ENCODE results near the gene FRMPD4. TPM values are rescaled to one million over a fixed set of nuclear protein-coding genes. Genes with fewer than 3 reads are reported as not detected.

The FRMPD4 gene
- total RNA-seq, 2 experiments from 2014 or later, result not detected

GRCh38 chrX:12747433-12747832 lies 609.2 kb downstream of the FRMPD4 start:
- no peaks in the 10 kb centered on the region for H3K36me3 Mint-ChIP-seq
- no peak for ATAC-seq (ENCODE audit: low read depth)
- H3K9me3 Mint-ChIP-seq, result no peaks in the 10 kb centered on the region
- no peak overlapping the region for H3K27ac Mint-ChIP-seq
- H3K4me1 Mint-ChIP-seq, result no peaks in the 10 kb centered on the region
- no peaks in the 10 kb centered on the region for H3K27me3 Mint-ChIP-seq
- no peak overlapping the region for H3K4me3 Mint-ChIP-seq
- no peak for DNase-seq
- POLR2A ChIA-PET, result no interaction called here

DNA sequence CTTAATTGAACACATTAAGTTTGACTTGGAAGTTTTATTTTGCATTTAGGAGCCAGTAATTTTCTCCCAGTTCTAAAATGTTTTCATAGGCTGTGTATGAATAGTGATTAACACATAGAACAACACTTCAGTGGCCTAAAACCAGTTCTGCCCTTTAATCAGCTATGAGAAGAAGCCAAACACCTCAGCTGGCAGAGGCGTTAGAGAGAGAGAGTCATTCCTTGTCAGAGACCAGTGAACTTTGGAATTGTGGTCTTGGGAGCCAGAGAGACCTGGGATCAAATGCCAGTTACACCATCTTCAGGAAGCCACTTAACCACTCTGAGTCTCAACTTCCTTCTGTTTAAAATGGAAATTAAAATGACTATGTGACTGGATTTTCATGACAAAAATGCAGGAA lies 613.6 kb downstream of the FRMPD4 start:
- Mint-ChIP-seq H3K27ac (no peak overlapping the region), H3K27me3 (peaks cover 4% of the 10 kb centered on the region), H3K4me3 (no peak overlapping the region), H3K9me3 (no peaks in the 10 kb centered on the region), H3K4me1 (no peaks in the 10 kb centered on the region), H3K36me3 (no peaks in the 10 kb centered on the region)
- POLR2A ChIA-PET, result no interaction called here
- no peak for DNase-seq
- no peak for ATAC-seq (ENCODE audit: low read depth)

GRCh38 chrX:12753366-12753765 lies 615.1 kb downstream of the FRMPD4 start:
- ATAC-seq (ENCODE audit: low read depth) (no peak), DNase-seq (no peak)
- Mint-ChIP-seq H3K27me3 (peaks cover 8% of the 10 kb centered on the region), H3K36me3 (no peaks in the 10 kb centered on the region), H3K4me1 (peaks cover 2% of the 10 kb centered on the region), H3K27ac (no peak overlapping the region), H3K4me3 (no peak overlapping the region), H3K9me3 (no peaks in the 10 kb centered on the region)
- POLR2A ChIA-PET, result no interaction called here

GRCh38 chrX:12758291-12758690 lies 620.0 kb downstream of the FRMPD4 start:
- Mint-ChIP-seq H3K9me3 (no peaks in the 10 kb centered on the region), H3K4me3 (no peak overlapping the region), H3K36me3 (no peaks in the 10 kb centered on the region), H3K4me1 (peaks cover 2% of the 10 kb centered on the region), H3K27ac (no peak overlapping the region), H3K27me3 (peaks cover 12% of the 10 kb centered on the region)
- DNase-seq (no peak), ATAC-seq (ENCODE audit: low read depth) (no peak)
- POLR2A ChIA-PET, result no interaction called here

- no peak for ATAC-seq (ENCODE audit: low read depth)
- Mint-ChIP-seq H3K27ac (no peak overlapping the region), H3K9me3 (no peaks in the 10 kb centered on the region), H3K4me1 (peaks cover 6% of the 10 kb centered on the region), H3K4me3 (no peak overlapping the region), H3K36me3 (no peaks in the 10 kb centered on the region), H3K27me3 (peaks cover 20% of the 10 kb centered on the region)
- DNase-seq, result no peak
- POLR2A ChIA-PET, result no interaction called here
Observed at GRCh38 chrX:12767856-12768255, 629.6 kb downstream of the FRMPD4 start.

- POLR2A ChIA-PET, result no interaction called here
- no peaks in the 10 kb centered on the region for H3K9me3 Mint-ChIP-seq
Observed at GRCh38 chrX:12768491-12768890, 630.2 kb downstream of the FRMPD4 start.

GRCh38 chrX:12770440-12770839 lies 632.2 kb downstream of the FRMPD4 start:
- Mint-ChIP-seq H3K27me3 (peaks cover 19% of the 10 kb centered on the region), H3K4me3 (no peak overlapping the region), H3K27ac (no peak overlapping the region), H3K36me3 (no peaks in the 10 kb centered on the region), H3K4me1 (peaks cover 6% of the 10 kb centered on the region), H3K9me3 (no peaks in the 10 kb centered on the region)
- POLR2A ChIA-PET, result no interaction called here
- DNase-seq (no peak), ATAC-seq (ENCODE audit: low read depth) (no peak)

More at GRCh38 chrX:12768491-12768890, 630.2 kb downstream of the FRMPD4 start:
- Mint-ChIP-seq H3K27me3 (peaks cover 20% of the 10 kb centered on the region), H3K36me3 (no peaks in the 10 kb centered on the region), H3K4me1 (peaks cover 6% of the 10 kb centered on the region), H3K4me3 (no peak overlapping the region), H3K27ac (no peak overlapping the region)
- DNase-seq (no peak), ATAC-seq (ENCODE audit: low read depth) (no peak)

- Mint-ChIP-seq H3K9me3 (no peaks in the 10 kb centered on the region), H3K36me3 (no peaks in the 10 kb centered on the region), H3K27ac (no peak overlapping the region), H3K27me3 (peaks cover 18% of the 10 kb centered on the region), H3K4me3 (peak overlapping the region; percentile 25), H3K4me1 (peaks cover 6% of the 10 kb centered on the region)
- DNase-seq (peak; percentile 75), ATAC-seq (ENCODE audit: low read depth) (peak; percentile 100)
- POLR2A ChIA-PET, result interaction anchor here (0.7 to 1.4 kb wide), 3 partner anchors 20 to 444 kb away, joined by 3 to 4 read pairs (median 4); partner anchors contain the start of gene PRPS2
Observed at GRCh38 chrX:12771445-12772069, 633.3 kb downstream of the FRMPD4 start.
